GM18505 (cell line): Measurements from ENCODE around the gene LACTBL1.
"Not testable (repeated sequence)": the region's sequence is repeated elsewhere in the genome, so short reads cannot be mapped to it uniquely, and the experiment has no call there.

ENCODE experiments used
- ATAC-seq: cut with Tn5 transposase; IDR thresholded peaks from one replicate; pipeline ENCODE4 v1.9.1; 2021; ENCODE audit not compliant: unreplicated experiment
- POLR2A ChIP-seq: IDR thresholded peaks from 4 replicates; pipeline ENCODE4 v1.6.1; 2011; ENCODE audit warnings: borderline replicate concordance; ENCODE audit not compliant: insufficient read depth, insufficient read length; ENCODE audit errors: extremely low read depth

LACTBL1 gene

DNA sequence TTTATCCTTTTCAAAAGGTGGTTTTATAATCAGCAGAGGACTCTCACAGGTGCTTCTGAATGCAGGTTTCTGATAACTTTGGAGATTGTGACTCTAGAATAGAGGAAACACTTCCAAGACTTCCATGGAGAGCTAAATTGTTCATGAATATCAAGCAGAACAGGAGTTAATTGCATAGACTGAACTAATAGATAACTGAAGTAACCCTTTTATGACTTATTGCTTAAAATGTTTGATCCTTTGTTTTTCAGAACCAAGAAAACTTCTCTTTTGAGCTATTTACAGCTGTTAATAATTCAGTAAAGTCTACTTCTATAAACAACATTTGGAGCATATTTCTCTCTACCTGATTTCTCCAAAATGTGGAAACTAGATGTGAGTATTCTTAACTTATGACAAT lies 23.1 kb upstream of the LACTBL1 start:
- no peak for ATAC-seq
- no peak for TF ChIP-seq POLR2A

GRCh38 chr1:22993220-22993795 lies 20.6 kb upstream of the LACTBL1 start:
- not testable (repeated sequence) for ATAC-seq

DNA sequence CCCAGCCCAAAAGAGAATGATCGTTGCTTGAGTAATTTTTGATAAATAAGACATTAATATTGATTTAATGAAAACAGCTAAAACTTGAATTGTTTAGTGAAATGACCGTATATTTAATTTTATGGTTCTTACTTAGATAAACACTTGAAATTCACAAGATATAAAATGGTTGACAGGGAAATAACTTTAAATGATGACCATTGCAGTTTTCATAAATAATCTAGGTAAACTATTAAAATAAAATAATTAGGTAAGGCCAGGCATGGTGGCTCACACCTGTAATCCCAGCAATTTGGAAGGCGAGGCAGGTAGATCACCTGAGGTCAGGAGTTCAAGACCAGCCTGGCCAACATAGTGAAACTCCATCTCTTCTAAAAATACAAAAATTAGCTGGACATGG lies 19.7 kb upstream of the LACTBL1 start:
- ATAC-seq = not testable (repeated sequence)

- ATAC-seq = no peak
- TF ChIP-seq POLR2A = no peak
Measured at GRCh38 chr1:22983944-22984343, 11.3 kb upstream of the LACTBL1 start.

DNA sequence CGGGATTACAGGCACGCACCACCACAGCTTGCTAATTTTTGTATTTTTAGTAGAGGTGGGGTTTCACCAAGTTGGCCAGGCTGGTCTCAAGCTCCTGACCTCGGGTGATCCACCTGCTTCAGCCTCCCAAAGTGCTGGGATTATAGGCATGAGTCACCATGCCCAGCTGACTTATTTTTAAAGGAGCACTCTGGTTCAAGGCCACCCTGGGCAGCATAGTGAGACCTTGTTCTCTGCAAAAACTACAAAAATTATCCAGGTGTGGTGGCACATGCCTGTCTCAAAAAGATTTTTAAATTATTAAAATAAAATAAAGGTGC lies 7.8 kb upstream of the LACTBL1 start:
- not testable (repeated sequence) for ATAC-seq

- no peak for TF ChIP-seq POLR2A
- ATAC-seq = no peak
Measured at GRCh38 chr1:22978299-22978698, 5.6 kb upstream of the LACTBL1 start.

- ATAC-seq = no peak
- TF ChIP-seq POLR2A = no peak
Measured at GRCh38 chr1:22976461-22977243, 4.0 kb upstream of the LACTBL1 start.

DNA sequence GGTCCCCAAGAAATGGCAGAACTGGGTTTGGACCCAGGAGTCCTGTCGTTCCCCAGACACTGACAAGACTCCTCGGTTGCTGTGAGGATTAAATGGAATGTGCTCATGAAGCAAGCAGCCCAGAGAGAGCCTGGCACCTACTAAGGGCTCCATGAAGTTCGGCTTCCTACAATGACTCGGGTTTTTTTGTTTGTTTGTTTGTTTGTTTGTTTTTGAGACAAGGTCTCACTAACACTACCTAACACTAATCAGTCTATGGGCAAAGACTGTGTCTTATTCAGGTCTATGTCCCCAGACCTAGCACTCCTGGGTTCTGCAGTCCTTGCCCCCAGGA lies 3.4 kb upstream of the LACTBL1 start:
- ATAC-seq = no peak
- no peak for TF ChIP-seq POLR2A

- no peak for TF ChIP-seq POLR2A
- no peak for ATAC-seq
Measured at GRCh38 chr1:22975694-22976093, 3.0 kb upstream of the LACTBL1 start.

DNA sequence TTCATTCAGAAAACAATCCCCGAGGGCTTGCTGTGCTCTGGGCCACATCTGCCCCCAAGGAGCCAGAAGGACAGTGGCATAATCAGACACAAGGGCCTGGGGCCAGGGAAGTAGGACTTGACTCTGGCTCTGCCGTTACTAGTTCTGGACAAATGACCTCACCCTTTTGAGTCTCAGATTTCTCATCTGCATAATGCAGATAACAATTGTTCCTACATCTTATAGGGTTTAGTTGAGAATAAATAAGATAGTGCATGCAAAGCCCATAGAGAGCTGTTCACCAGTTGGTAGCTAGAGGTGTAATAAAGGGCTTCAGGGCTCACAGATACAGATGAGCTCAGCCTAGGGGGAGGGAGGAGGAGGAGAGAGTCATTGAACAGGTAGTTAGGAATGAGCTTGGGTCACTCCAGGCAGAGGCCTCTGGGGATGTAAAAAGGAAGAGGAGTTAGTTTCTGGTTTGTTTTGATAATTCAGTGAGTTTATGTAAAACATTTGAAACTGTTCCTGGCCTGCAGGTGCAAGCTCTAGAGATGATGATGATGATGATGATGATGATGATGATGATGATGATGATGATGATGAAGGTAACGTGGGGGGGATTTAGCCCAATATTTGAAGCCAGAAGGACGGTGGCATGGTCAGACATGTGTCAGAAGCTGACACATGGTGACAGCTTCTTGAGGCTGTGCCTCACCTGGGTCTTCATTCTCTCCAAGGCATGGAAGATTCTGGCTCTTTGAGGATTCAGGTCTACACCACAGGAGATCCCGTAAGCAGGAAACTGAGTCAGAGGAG lies 858 bp downstream of the LACTBL1 start:
- no peak for ATAC-seq
- no peak for TF ChIP-seq POLR2A

- TF ChIP-seq POLR2A = no peak
Measured at GRCh38 chr1:22971161-22971560, 1.5 kb downstream of the LACTBL1 start.

DNA sequence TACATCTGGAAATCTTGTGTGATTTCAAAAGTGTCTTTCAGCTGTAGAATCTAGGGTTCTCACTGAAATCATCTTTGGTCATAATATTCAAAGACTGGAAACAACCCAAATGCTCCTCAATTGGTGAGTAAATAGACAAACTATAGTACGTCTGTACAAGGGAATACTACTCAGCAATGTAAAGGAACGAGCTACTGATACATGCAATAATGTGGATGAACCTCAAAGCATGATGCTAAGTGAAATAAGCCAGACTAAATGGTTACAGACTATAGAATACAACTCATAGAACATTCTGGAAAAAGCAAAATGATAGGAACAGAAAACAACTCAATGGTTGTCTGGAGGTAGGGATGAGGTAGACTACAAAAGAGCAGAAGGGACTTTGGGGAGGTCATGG lies 2.6 kb downstream of the LACTBL1 start:
- no peak for ATAC-seq
- TF ChIP-seq POLR2A = no peak

More at GRCh38 chr1:22971161-22971560, 1.5 kb downstream of the LACTBL1 start:
- no peak for ATAC-seq

DNA sequence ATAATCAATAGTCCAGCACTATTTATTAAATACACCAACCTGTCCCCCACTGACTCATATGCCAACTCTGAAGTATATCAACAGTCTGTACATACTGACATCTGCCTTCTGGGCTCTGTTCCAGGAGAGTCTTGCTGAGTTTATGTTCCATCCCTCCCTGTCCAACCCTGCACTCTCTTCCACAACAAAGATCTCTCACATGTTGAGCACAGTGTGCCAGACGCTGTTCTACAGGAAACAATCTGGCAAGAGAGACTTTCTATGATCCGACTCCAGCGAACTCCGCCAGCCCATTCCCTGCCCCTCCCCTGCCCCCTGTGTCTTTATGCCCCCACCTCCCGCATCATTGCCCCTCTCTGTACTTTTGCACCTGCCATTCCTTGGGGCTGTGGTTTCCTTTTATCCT lies 3.4 kb downstream of the LACTBL1 start:
- TF ChIP-seq POLR2A = no peak

DNA sequence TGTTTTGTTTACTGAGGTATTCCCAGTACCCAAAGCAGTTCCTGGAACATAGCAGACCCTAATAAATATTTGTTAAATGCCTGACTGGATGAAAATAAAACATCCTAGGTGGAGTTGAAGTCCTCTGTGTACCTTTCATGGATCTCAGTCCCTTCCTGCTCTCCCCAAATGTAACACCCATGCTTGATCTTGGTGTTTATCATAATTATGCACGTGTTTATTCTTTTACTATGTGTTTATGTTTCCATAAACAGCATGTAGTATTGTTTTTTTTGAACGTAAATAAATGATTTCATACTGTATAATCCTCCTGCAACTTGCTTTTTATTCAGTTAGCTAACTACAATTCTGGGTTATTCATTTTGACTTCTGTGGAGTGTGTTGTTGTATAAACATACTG lies 4.8 kb downstream of the LACTBL1 start:
- TF ChIP-seq POLR2A = no peak
- no peak for ATAC-seq

More for the DNA sequence above, 3.4 kb downstream of the LACTBL1 start:
- no peak for ATAC-seq
